Kidney epithelial cell (primary cell): ENCODE measurements around the gene WNT7B. TPM values are rescaled to one million over a fixed set of nuclear protein-coding genes. Genes with fewer than 3 reads are reported as not detected.

Experiments
- DNase-seq: peaks from one replicate; pipeline ENCODE4 v3.0.0-alpha.2; 2010; ENCODE audit warnings: low read depth
- H3K27me3 ChIP-seq: 2 replicates; pipeline ENCODE4 v1.6.0; 2011; ENCODE audit warnings: low read length; ENCODE audit not compliant: control insufficient read depth, insufficient read depth
- H3K36me3 ChIP-seq: 2 replicates; pipeline ENCODE4 v1.5.1; 2011; ENCODE audit warnings: low read length; ENCODE audit not compliant: control insufficient read depth, insufficient read depth
- H3K4me3 ChIP-seq: 2 replicates; pipeline ENCODE4 v1.5.1; 2011; ENCODE audit warnings: low read depth, mild to moderate bottlenecking, control low read depth, low read length
- total RNA-seq: library from RNA; depleted of rRNA; stranded (reverse); fragments of >200 nt; gene quantifications from 2 replicates; pipeline ENCODE4 v1.2.3, GENCODE V29; 2015
- TF ChIP-seq, protein P1 (sequence below): IDR thresholded peaks from 2 replicates; pipeline ENCODE4 v1.5.1; 2011; ENCODE audit warnings: mild to moderate bottlenecking, moderate library complexity, low read length, control low read depth, inconsistent platforms; ENCODE audit not compliant: insufficient read depth, poor library complexity, severe bottlenecking

Gene WNT7B
- total RNA-seq, 1 donor from 2014 or later, result 15.3 TPM

DNA sequence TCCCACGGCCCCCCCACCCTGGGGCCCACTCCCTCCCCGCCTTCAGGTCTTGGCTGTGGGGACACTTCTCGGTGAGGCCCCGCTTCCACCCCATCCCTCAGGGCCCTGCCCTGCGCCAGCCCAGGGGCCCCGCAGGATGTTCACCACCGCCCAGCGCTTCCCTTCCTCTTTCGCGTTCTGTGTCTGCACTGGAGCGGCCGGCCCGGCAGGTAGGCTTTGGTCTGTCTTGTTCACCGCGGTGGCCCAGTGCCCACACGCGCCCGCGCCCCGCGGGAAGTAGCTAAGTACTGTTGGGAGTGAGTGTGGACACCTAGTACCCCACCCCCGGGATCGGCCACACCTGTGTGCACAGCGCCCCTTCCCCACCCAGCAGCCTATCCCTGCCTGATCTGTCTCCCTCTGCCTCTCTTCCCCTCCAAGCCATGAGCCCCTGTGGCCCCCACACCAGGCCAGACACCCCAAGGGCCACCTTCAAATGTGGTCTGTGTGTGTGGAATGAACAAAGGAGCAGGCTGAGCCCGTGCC lies 85.4 kb downstream of the WNT7B start:
- no peak for DNase-seq
- TF ChIP-seq, protein P1, sequence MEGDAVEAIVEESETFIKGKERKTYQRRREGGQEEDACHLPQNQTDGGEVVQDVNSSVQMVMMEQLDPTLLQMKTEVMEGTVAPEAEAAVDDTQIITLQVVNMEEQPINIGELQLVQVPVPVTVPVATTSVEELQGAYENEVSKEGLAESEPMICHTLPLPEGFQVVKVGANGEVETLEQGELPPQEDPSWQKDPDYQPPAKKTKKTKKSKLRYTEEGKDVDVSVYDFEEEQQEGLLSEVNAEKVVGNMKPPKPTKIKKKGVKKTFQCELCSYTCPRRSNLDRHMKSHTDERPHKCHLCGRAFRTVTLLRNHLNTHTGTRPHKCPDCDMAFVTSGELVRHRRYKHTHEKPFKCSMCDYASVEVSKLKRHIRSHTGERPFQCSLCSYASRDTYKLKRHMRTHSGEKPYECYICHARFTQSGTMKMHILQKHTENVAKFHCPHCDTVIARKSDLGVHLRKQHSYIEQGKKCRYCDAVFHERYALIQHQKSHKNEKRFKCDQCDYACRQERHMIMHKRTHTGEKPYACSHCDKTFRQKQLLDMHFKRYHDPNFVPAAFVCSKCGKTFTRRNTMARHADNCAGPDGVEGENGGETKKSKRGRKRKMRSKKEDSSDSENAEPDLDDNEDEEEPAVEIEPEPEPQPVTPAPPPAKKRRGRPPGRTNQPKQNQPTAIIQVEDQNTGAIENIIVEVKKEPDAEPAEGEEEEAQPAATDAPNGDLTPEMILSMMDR, result no peak
- H3K4me3 ChIP-seq, result no peak overlapping the region
- peaks cover 7% of the 10 kb centered on the region for H3K27me3 ChIP-seq
- no peaks in the 10 kb centered on the region for H3K36me3 ChIP-seq

DNA sequence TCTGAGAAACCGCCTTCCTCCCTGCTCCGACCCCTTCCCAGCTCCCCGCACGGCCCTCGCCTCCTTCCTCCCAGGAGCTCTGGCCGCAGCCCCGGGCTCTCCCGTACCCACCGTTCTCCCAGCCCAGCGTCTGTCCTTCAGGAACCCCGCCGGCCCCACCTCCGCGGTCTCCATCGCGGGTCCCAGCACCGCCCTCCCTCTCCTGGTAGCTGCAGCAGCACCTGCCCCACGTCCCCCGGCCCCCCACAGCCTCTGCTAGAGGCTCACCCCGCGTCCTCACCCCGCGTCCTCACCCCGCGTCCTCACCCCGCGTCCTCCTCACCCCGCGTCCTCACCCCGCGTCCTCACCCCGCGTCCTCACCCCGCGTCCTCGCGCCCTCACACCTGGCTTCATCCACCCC lies 85.9 kb downstream of the WNT7B start:
- TF ChIP-seq, protein P1, result no peak
- Histone ChIP-seq H3K27me3 (peaks cover 7% of the 10 kb centered on the region), H3K36me3 (no peaks in the 10 kb centered on the region), H3K4me3 (no peak overlapping the region)
- DNase-seq, result no peak

DNA sequence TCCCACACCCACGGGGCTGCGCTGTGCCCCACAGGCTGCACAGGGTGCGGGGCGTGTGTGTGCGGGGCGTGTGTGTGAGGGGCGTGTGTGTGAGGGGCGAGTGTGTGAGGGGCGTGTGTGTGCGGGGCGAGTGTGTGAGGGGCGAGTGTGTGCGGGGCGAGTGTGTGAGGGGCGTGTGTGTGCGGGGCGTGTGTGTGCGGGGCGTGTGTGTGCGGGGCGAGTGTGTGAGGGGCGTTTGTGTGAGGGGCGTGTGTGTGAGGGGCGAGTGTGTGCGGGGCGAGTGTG lies 86.7 kb downstream of the WNT7B start:
- H3K36me3 ChIP-seq, result no peaks in the 10 kb centered on the region
- peaks cover 9% of the 10 kb centered on the region for H3K27me3 ChIP-seq
- H3K4me3 ChIP-seq, result no peak overlapping the region
- TF ChIP-seq, protein P1, result no peak
- no peak for DNase-seq

DNA sequence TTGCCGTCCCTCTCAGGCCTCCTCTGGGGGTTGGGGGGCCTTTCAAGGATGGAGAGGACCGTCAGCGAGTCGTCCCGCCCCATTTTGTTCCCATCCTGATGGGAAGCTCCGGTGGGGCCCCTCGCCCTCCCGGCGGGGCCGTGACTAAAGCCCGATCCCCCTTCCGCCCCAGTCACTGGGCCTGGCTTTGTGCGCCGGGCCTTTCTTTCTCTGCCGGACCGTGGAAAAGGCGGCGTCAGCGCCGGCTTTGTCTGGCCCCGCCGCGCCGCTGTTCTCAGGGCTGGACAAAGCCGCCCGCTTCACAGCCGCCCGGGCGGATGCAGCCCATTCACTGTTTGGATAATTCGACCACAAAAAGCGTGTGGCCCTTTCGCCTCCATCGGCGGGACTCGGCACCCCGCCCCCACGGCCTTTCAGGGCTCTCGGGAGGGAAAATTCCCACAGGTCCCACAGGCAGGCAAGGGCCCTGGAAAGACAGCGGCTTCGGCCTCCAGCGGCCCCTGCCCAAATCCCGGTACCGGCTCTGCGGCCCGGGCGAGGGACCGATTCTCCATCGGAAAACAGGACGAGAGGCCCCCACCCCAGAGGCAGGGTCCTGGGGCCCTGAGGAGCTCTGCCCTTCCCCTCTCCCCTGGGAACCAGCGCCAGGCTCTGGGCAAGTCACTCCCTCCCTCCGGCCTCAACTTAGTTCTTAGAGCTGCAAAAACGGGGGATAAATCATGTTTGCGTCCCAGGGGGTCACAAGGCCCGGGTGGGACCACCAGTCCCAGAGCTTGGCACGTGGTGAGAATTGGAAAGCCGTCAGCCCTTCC lies 87.2 kb downstream of the WNT7B start:
- DNase-seq, result no peak
- H3K4me3 ChIP-seq, result no peak overlapping the region
- H3K27me3 ChIP-seq, result peaks cover 9% of the 10 kb centered on the region
- no peaks in the 10 kb centered on the region for H3K36me3 ChIP-seq
- TF ChIP-seq, protein P1, result no peak

DNA sequence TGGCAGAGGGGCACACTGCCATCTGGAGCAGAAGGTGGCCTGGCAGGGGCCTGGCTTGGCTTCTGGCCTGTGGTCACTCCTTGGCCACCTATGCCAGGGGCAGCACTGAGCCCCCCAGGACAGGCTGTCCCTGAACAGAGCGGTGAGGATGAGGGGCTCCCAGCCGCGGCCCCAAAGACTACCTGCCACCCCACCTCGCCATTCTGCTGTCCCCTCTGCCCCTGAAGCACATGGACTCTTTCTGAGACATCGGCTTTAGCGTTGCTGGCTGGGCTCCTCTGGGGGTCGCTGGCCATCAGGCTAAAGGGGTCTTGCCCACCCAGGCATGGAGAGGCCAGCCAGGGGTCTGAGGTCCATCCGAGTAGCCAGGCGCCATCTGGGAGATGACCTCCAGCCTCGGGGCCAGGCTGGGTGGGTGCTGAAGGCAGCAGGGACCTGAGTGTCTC lies 87.8 kb downstream of the WNT7B start:
- H3K27me3 ChIP-seq, result peaks cover 9% of the 10 kb centered on the region
- no peak overlapping the region for H3K4me3 ChIP-seq
- TF ChIP-seq, protein P1, result no peak
- no peaks in the 10 kb centered on the region for H3K36me3 ChIP-seq
- no peak for DNase-seq
